Subcutaneous adipose tissue (tissue), 4 donors: ENCODE measurements around the gene OGG1. TPM values are rescaled to one million over a fixed set of nuclear protein-coding genes. Genes with fewer than 3 reads are reported as not detected.

Source experiments
- total RNA-seq, 4 donors: library from RNA; depleted of rRNA; stranded (reverse); fragments of >200 nt; gene quantifications; one replicate each; pipeline ENCODE4 v1.1.0, GENCODE V29; 2016
- TF ChIP-seq, protein P1 (sequence below): fragments of 450-650 bp; IDR thresholded peaks from one replicate; pipeline ENCODE4 v1.5.1; 2016; ENCODE audit warnings: low read depth, mild to moderate bottlenecking, control low read depth, antibody characterized with exemption, moderate library complexity

The OGG1 gene
- total RNA-seq, 4 donors from 2014 or later, result 16.0 to 23.0 (median 19.3) TPM

DNA sequence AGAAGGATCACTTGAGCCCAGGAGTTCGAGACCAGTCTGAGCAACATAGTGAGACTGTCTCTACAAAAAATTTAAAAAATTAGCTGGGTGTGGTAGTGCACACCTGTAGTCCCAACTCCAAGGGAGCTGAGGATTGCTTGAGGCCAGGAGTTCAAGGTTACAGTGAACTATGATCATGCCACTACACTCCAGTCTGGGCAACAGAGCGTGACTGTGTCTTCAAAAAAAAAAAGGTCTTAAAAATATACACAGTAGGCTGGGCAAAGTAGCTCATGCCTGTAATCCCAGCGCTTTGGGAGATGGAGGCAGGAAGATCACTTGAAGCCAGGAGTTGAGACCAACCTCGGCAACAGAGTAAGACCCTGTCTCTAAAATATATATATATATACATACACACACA, 31.2 kb downstream of the OGG1 start:
- TF ChIP-seq, protein P1, sequence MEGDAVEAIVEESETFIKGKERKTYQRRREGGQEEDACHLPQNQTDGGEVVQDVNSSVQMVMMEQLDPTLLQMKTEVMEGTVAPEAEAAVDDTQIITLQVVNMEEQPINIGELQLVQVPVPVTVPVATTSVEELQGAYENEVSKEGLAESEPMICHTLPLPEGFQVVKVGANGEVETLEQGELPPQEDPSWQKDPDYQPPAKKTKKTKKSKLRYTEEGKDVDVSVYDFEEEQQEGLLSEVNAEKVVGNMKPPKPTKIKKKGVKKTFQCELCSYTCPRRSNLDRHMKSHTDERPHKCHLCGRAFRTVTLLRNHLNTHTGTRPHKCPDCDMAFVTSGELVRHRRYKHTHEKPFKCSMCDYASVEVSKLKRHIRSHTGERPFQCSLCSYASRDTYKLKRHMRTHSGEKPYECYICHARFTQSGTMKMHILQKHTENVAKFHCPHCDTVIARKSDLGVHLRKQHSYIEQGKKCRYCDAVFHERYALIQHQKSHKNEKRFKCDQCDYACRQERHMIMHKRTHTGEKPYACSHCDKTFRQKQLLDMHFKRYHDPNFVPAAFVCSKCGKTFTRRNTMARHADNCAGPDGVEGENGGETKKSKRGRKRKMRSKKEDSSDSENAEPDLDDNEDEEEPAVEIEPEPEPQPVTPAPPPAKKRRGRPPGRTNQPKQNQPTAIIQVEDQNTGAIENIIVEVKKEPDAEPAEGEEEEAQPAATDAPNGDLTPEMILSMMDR, result no peak

DNA sequence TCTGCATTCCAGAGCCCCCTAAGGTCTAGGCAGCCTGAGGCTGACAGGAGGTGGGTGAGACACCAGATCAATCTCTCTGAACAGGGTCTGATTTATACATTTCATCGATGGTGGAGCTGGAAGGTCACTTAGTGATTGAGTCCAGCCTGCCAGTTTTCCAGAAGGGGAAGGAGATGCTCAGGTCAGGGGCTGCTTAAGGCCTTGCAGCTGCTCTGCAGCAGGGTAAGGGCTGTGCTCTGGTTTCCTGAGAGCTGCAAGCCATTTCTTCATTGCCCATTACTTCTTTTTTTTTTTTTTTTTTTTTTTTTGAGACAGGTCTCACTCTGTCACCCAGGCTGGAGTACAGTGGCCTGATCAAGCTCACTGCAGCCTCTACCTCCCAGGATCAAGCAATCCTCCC, 31.8 kb downstream of the OGG1 start:
- TF ChIP-seq, protein P1, result no peak

DNA sequence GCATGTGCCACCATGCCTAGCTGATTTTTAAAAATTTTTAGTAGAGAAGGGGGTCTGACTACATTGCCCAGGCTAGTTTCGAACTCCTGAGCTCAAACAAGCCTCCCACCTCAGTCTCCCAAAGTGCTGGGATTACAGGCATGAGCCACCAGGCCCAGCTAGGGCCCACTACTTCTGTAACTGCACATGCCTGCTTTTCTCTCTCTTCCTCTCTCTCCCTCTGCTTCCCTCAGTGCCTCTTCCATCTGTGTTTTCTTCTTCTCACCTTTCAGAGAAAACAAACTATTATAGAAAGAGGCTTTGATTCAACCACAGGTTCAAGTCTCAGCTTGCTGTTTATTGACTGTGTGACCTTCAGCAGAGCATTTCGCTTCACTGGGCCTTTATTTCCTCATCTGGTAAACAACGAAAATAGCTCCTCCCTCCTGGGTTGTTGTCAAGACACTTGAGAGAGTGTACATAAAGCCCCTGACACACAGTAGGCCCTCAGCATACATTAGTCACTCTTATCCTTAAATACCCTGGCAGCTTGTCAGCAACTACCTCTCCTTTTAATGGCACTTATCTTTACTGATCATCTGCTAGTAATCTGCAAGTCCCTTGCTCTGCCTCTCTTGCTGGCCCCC, 32.3 kb downstream of the OGG1 start:
- TF ChIP-seq, protein P1, result no peak

DNA sequence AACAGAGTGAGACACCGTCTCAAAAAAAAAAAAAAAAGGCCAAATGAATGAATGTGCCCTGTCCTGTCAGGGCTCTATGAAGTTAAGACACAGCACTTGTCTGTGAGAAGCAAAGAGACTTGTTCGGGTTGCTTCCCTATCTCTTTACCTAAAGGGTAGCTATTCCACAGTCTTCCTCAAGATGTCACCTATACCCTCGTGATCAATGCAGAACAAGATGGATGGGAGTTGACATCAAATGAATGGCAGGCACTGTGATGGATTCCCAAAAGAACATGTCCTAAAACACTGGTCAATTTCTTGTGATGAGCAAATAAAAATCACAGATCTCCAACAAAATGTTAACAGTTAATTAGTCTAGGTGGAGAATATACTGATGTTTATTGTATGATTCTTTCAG, 33.0 kb downstream of the OGG1 start:
- TF ChIP-seq, protein P1, result no peak

DNA sequence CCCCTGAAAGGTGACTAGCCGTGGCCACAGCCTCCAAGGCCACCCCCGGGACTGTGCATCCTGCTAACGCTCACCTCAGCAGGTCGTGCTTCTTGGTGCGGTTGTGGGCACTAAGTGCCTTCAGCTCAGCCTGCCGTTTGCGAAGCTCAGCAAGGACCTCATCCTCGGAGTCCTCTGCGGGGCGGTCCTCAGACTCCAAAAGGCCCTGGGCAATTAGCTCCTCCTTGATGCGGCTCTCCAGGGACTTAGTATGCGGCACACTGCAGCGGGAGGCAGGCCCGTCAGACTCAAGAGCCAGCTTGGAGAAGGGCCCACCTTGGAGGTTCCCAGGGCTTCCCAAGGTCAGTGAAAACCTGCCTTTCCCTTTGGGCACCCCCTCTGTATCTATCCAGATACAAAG, 34.2 kb downstream of the OGG1 start:
- TF ChIP-seq, protein P1, result no peak

DNA sequence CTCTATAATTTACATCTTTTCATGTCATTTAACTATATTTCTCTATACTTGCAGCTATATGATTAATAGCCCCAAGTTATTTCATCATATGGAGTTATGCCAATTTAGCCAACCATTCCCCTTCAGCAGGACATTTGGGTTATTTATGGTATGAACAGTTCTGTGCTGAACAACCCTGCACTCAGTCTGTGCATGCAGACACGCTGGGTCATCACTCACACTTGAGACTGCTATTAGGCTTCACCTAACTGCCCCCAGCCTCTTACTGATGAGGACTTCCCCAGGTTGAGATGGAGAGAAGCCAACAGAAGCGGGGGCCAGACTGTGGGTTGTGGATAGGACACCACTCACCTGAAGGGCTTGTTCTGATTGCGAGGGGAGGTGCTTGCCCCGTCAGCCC, 35.2 kb downstream of the OGG1 start:
- TF ChIP-seq, protein P1, result no peak

DNA sequence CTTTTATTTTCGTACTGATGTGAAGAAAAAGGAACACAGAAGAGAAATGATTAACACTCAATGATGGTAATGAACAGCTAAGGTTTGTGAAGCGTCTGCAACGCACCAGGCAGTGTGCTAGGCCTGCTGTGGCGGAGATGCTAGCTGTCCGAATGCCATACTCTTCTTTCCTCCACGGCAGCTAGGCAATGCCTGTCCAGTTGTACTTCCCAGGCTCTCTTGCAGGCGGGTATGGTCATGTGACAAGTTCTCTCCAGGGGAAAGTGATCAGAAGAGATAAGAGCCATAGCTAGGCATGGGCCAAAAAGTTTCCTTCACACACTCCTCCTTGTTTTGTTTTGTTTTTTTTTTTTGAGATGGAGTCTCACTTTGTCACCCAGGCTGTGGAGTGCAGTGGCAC, 35.9 kb downstream of the OGG1 start:
- TF ChIP-seq, protein P1, result no peak
